HCT116 (cell line): ENCODE data around the gene C1R. TPM values are rescaled to one million over a fixed set of nuclear protein-coding genes. Genes with fewer than 3 reads are reported as not detected.

Experiments used
- ATAC-seq: fragments of 200-7000 bp; cut with Tn5 transposase; 2 replicates; pipeline ENCODE4 v1.9.1; 2020; ENCODE audit warnings: mild to moderate bottlenecking, moderate library complexity
- BruUV-seq: library from RNA; stranded (reverse); fragments of 400-500 nt; replicated peaks from 2 replicates; lab custom pipeline; 2021; lab: Mats Ljungman, UMichigan
- CTCF ChIA-PET: fragments of 300-600 bp; sonication (Branson Sonifier 250); formaldehyde crosslinking; loops from one replicate; lab custom pipeline; 2021; ENCODE audit warnings: antibody characterized with exemption; lab: Charles Lee
- POLR2A ChIA-PET: fragments of 300-600, 350-600 bp; sonication (Branson Sonifier 250); formaldehyde crosslinking; loops from one replicate; lab custom pipeline; 2021; ENCODE audit warnings: antibody characterized with exemption; lab: Charles Lee
- RAD21 ChIA-PET, 2 experiments: fragments of 300-600 bp; sonication (Branson Sonifier 250); formaldehyde crosslinking; loops; one replicate each; lab custom pipeline; 2023; ENCODE audit warnings: low total read pairs in 2 of 2; ENCODE audit not compliant: uncharacterized antibody in 2 of 2, unreplicated experiment in 2 of 2, low non-redundant PET in 1 of 2; lab: Charles Lee
- DNase-seq: peaks from one replicate; pipeline ENCODE4 v3.0.0-alpha.2; 2010; ENCODE audit warnings: low read depth, low spot score
- H2AFZ ChIP-seq: fragments of 200-600 bp; shearing (Covaris generic), sonication (generic); 2 replicates; pipeline ENCODE4 v1.6.1; 2017; ENCODE audit warnings: low read depth, mixed run types, mixed read lengths, antibody characterized with exemption, low read length; ENCODE audit not compliant: poor library complexity, severe bottlenecking
- H3K27ac ChIP-seq: 2 replicates; pipeline ENCODE4 v1.5.1; 2012; ENCODE audit warnings: low read depth, low read length
- H3K27me3 ChIP-seq: fragments of 200-600 bp; sonication (generic); 2 replicates; pipeline ENCODE4 v1.6.1; 2016; ENCODE audit warnings: mixed run types, low read length, mixed read lengths; ENCODE audit not compliant: insufficient read depth
- H3K36me3 ChIP-seq, 2 experiments: fragments of 200-500 bp in 1 of 2; fragments of 200-600 bp in 1 of 2; sonication (Bioruptor generic) in 1 of 2; sonication (generic) in 1 of 2; 2 replicates each; pipeline versions ENCODE4 v1.5.1 to v1.6.1; 2014 to 2016; ENCODE audit warnings: low read length in 2 of 2, inconsistent platforms in 1 of 2, mixed read lengths in 1 of 2, mixed run types in 1 of 2; ENCODE audit not compliant: insufficient read depth in 2 of 2, control insufficient read depth in 1 of 2
- H3K4me1 ChIP-seq, 2 experiments: fragments of 200-600 bp in 1 of 2; sonication (generic) in 1 of 2; 2 replicates each; pipeline versions ENCODE4 v1.5.1 to v1.6.1; 2012 to 2017; ENCODE audit warnings: low read length in 2 of 2, inconsistent platforms in 1 of 2, mild to moderate bottlenecking in 1 of 2, mixed read lengths in 1 of 2, mixed run types in 1 of 2, moderate library complexity in 1 of 2; ENCODE audit not compliant: insufficient read depth in 2 of 2, control insufficient read depth in 1 of 2
- H3K4me2 ChIP-seq: fragments of 200-600 bp; sonication (generic); 2 replicates; pipeline ENCODE4 v1.6.1; 2017; ENCODE audit warnings: mixed run types, low read length, mixed read lengths
- H3K4me3 ChIP-seq, 2 experiments: fragments of 200-600 bp in 1 of 2; sonication (generic) in 1 of 2; replicated peaks in 1 of 2; 2 replicates each; pipeline ENCODE4 v1.5.1; 2011 to 2016; ENCODE audit warnings: low read length in 2 of 2, control low read depth in 1 of 2, low read depth in 1 of 2, mild to moderate bottlenecking in 1 of 2, mixed read lengths in 1 of 2, mixed run types in 1 of 2
- H3K79me2 ChIP-seq: fragments of 200-600 bp; sonication (generic); 2 replicates; pipeline ENCODE4 v1.6.1; 2017; ENCODE audit warnings: mild to moderate bottlenecking, mixed run types, low read length, moderate library complexity, mixed read lengths; ENCODE audit not compliant: insufficient read depth
- H3K9ac ChIP-seq: fragments of 200-600 bp; sonication (generic); 2 replicates; pipeline ENCODE4 v1.6.1; 2016; ENCODE audit warnings: low read length, mixed read lengths
- H3K9me2 ChIP-seq: fragments of 200-600 bp; sonication (generic), shearing (Covaris generic); 2 replicates; pipeline ENCODE4 v1.6.1; 2017; ENCODE audit warnings: mixed run types, mild to moderate bottlenecking, moderate library complexity; ENCODE audit not compliant: insufficient read depth
- H3K9me3 ChIP-seq, 2 experiments: fragments of 200-500 bp in 1 of 2; fragments of 200-600 bp in 1 of 2; sonication (Bioruptor generic) in 1 of 2; sonication (generic) in 1 of 2; 2 replicates each; pipeline ENCODE4 v1.6.1; 2014 to 2017; ENCODE audit warnings: low read length in 2 of 2, mixed read lengths in 2 of 2, inconsistent platforms in 1 of 2, low read depth in 1 of 2, mild to moderate bottlenecking in 1 of 2, mixed run types in 1 of 2, moderate library complexity in 1 of 2; ENCODE audit not compliant: control insufficient read depth in 1 of 2, insufficient read depth in 1 of 2
- H4K20me1 ChIP-seq: fragments of 200-600 bp; sonication (generic), shearing (Covaris generic); 2 replicates; pipeline ENCODE4 v1.6.1; 2017; ENCODE audit warnings: mixed run types, mild to moderate bottlenecking, moderate library complexity; ENCODE audit not compliant: insufficient read depth
- ATF3 ChIP-seq: IDR thresholded peaks from 2 replicates; pipeline ENCODE4 v1.6.1; 2012
- CBX3 ChIP-seq: IDR thresholded peaks from 2 replicates; pipeline ENCODE4 v1.6.1; 2012; ENCODE audit warnings: low read depth
- EGR1 ChIP-seq: IDR thresholded peaks from 2 replicates; pipeline ENCODE4 v1.6.1; 2012; ENCODE audit warnings: low read depth
- EZH2 ChIP-seq: fragments of 200-600 bp; sonication (generic); IDR thresholded peaks from 2 replicates; pipeline ENCODE4 v1.6.1; 2017; ENCODE audit warnings: antibody characterized with exemption, mixed run types
- EZH2phosphoT487 ChIP-seq: fragments of 200-600 bp; IDR thresholded peaks from 2 replicates; pipeline ENCODE4 v1.6.1; 2018; ENCODE audit warnings: antibody characterized with exemption, borderline replicate concordance
- FOSL1 ChIP-seq: IDR thresholded peaks from 2 replicates; pipeline ENCODE4 v1.6.1; 2012; ENCODE audit warnings: low read depth
- JUND ChIP-seq: IDR thresholded peaks from 2 replicates; pipeline ENCODE4 v1.6.1; 2012
- POLR2A ChIP-seq: IDR thresholded peaks from 2 replicates; pipeline ENCODE4 v1.7.0; 2011; ENCODE audit warnings: borderline replicate concordance; ENCODE audit not compliant: insufficient read depth, insufficient read length; ENCODE audit errors: extremely low read depth
- POLR2AphosphoS5 ChIP-seq: IDR thresholded peaks from 2 replicates; pipeline ENCODE4 v1.6.1; 2011; ENCODE audit warnings: mild to moderate bottlenecking, low read depth, low read length, moderate library complexity
- RAD21 ChIP-seq: IDR thresholded peaks from 2 replicates; pipeline ENCODE4 v1.6.1; 2012; ENCODE audit warnings: low read depth, mild to moderate bottlenecking
- SIN3A ChIP-seq: IDR thresholded peaks from 2 replicates; pipeline ENCODE4 v1.6.1; 2012; ENCODE audit warnings: low read depth
- SP1 ChIP-seq: IDR thresholded peaks from 2 replicates; pipeline ENCODE4 v1.6.1; 2012; ENCODE audit warnings: low read depth
- SRF ChIP-seq: IDR thresholded peaks from 2 replicates; pipeline ENCODE4 v1.6.1; 2012; ENCODE audit warnings: low read depth
- YY1 ChIP-seq: IDR thresholded peaks from 2 replicates; pipeline ENCODE4 v1.6.1; 2011; ENCODE audit warnings: low read length, low read depth, moderate library complexity, mild to moderate bottlenecking; ENCODE audit not compliant: insufficient replicate concordance; ENCODE audit errors: extremely low read depth
- ZBTB33 ChIP-seq: IDR thresholded peaks from 2 replicates; pipeline ENCODE4 v1.6.1; 2011; ENCODE audit warnings: mild to moderate bottlenecking, low read length, moderate library complexity; ENCODE audit not compliant: insufficient replicate concordance; ENCODE audit errors: extremely low read depth
- ZFX ChIP-seq: fragments of 450-650 bp; IDR thresholded peaks from 2 replicates; pipeline ENCODE4 v1.6.1; 2017
- ZNF274 ChIP-seq: fragments of 200-500 bp; sonication (Bioruptor generic); IDR thresholded peaks from 2 replicates; pipeline ENCODE4 v1.6.1; 2014; ENCODE audit warnings: mild to moderate bottlenecking, low read depth, low read length, inconsistent platforms
- intact Hi-C: fragments of 100-400 bp; cut with micrococcal nuclease; formaldehyde crosslinking; loops from 2 replicates; pipeline ENCODE4 v1.10.0; 2022
- total RNA-seq: library from RNA; stranded (reverse); gene quantifications from one replicate; pipeline ENCODE4 v1.2.1, GENCODE V29; 2021; ENCODE audit not compliant: unreplicated experiment
- TF ChIP-seq, protein P1 (sequence below): IDR thresholded peaks from 2 replicates; pipeline ENCODE4 v1.6.1; 2012

C1R gene
- total RNA-seq, 1 experiment from 2014 or later, result 4.3 TPM

GRCh38 chr12:7099290-7099996 is 7.2 kb upstream of the C1R start:
- no peak overlapping the region for H2AFZ ChIP-seq
- no peaks in the 10 kb centered on the region for H3K79me2 ChIP-seq
- no peaks in the 10 kb centered on the region for H3K27me3 ChIP-seq
- no peak for DNase-seq
- no peaks in the 10 kb centered on the region for H3K9me3 ChIP-seq
- intact Hi-C loops, result no loop called here
- no peak overlapping the region for H3K27ac ChIP-seq
- no peaks in the 10 kb centered on the region for H3K9me2 ChIP-seq
- H3K36me3 ChIP-seq, result peaks cover 5 to 6% of the 10 kb centered on the region in 2 experiments; a peak in 2 of 4 replicates
- BruUV-seq, result no TSS peak
- POLR2A ChIA-PET, result interaction anchor here (1.2 to 1.4 kb wide), 2 partner anchors 153 to 156 kb away, joined by 3 to 4 read pairs; partner anchors contain the start of genes C12orf57 and RNU7-1
- no peaks in the 10 kb centered on the region for H3K4me1 ChIP-seq
- no peaks in the 10 kb centered on the region for H4K20me1 ChIP-seq
- no peak for TF ChIP-seq SP1
- no peak for TF ChIP-seq FOSL1
- TF ChIP-seq, protein P1, sequence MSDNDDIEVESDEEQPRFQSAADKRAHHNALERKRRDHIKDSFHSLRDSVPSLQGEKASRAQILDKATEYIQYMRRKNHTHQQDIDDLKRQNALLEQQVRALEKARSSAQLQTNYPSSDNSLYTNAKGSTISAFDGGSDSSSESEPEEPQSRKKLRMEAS, result no peak
- TF ChIP-seq EGR1, result no peak
- TF ChIP-seq EZH2, result no peak
- TF ChIP-seq EZH2phosphoT487, result no peak
- no peak for TF ChIP-seq SIN3A
- TF ChIP-seq ZFX, result no peak
- TF ChIP-seq SRF, result no peak
- no peak for TF ChIP-seq POLR2AphosphoS5
- TF ChIP-seq RAD21, result no peak
- TF ChIP-seq YY1, result no peak
- no peak for TF ChIP-seq ZNF274
- TF ChIP-seq CBX3, result no peak
- TF ChIP-seq ZBTB33, result no peak
- no peak for TF ChIP-seq ATF3
- TF ChIP-seq POLR2A, result no peak
- TF ChIP-seq JUND, result no peak
- TF ChIP-seq, all 23 proteins: peak for 0
- no peak for ATAC-seq
- no peak overlapping the region for H3K9ac ChIP-seq
- no peak overlapping the region for H3K4me3 ChIP-seq
- ChIA-PET RAD21 (no interaction called here), CTCF (no interaction called here)
- no peak overlapping the region for H3K4me2 ChIP-seq
